Keratinocyte (primary cell): Measurements from ENCODE around the gene CLEC2A. TPM values are rescaled to one million over a fixed set of nuclear protein-coding genes. Genes with fewer than 3 reads are reported as not detected.
A peak's percentile ranks its signal among the peaks of the same experiment; 100 is the strongest.

Source experiments
- DNase-seq: peaks from one replicate; pipeline ENCODE4 v3.0.0-alpha.2; 2011; ENCODE audit warnings: low read depth, missing footprints, low spot score
- FAIRE-seq: peaks from 2 replicates; lab custom pipeline; 2011; peaks lifted over from hg19 to GRCh38; lab: Jason Lieb, UNC
- H2AFZ ChIP-seq: 2 replicates; pipeline ENCODE4 v1.6.0; 2012; ENCODE audit warnings: low read length, control low read depth, inconsistent platforms; ENCODE audit not compliant: control insufficient read depth
- H3K27ac ChIP-seq: 2 replicates; pipeline ENCODE4 v1.5.1; 2011; ENCODE audit warnings: low read length; ENCODE audit not compliant: control insufficient read depth, insufficient read depth
- H3K27me3 ChIP-seq: 3 replicates; pipeline ENCODE4 v1.6.0; 2011; ENCODE audit warnings: low read length; ENCODE audit not compliant: control insufficient read depth, insufficient read depth; ENCODE audit errors: extremely low read depth
- H3K36me3 ChIP-seq, 2 experiments: 2 replicates in 1 of 2; 3 replicates in 1 of 2; pipeline ENCODE4 v1.5.1; 2011; ENCODE audit warnings: low read length in 2 of 2, mild to moderate bottlenecking in 1 of 2; ENCODE audit not compliant: control insufficient read depth in 2 of 2, insufficient read depth in 2 of 2; ENCODE audit errors: extremely low read depth in 1 of 2
- H3K4me1 ChIP-seq: 3 replicates; pipeline ENCODE4 v1.5.1; 2011; ENCODE audit warnings: low read length; ENCODE audit not compliant: control insufficient read depth, insufficient read depth; ENCODE audit errors: extremely low read depth
- H3K4me2 ChIP-seq: 3 replicates; pipeline ENCODE4 v1.6.0; 2011; ENCODE audit warnings: low read depth, low read length; ENCODE audit not compliant: control insufficient read depth, insufficient read depth; ENCODE audit errors: extremely low read depth
- H3K4me3 ChIP-seq, 3 experiments: fragments of 200-600 bp in 1 of 3; sonication (generic) in 1 of 3; 2 replicates in 2 of 3; 3 replicates in 1 of 3; pipeline ENCODE4 v1.5.1; 2011 to 2016; ENCODE audit warnings: low read length in 3 of 3, mild to moderate bottlenecking in 3 of 3, control low read depth in 2 of 3, inconsistent platforms in 1 of 3, low read depth in 1 of 3, mixed read lengths in 1 of 3, mixed run types in 1 of 3, moderate library complexity in 1 of 3; ENCODE audit not compliant: control insufficient read depth in 2 of 3, insufficient read depth in 2 of 3; ENCODE audit errors: extremely low read depth in 1 of 3
- H3K79me2 ChIP-seq: 2 replicates; pipeline ENCODE4 v1.6.0; 2012; ENCODE audit warnings: low read length; ENCODE audit not compliant: control insufficient read depth, insufficient read depth
- H3K9ac ChIP-seq: 3 replicates; pipeline ENCODE4 v1.6.0; 2011; ENCODE audit warnings: low read length; ENCODE audit not compliant: control insufficient read depth, insufficient read depth; ENCODE audit errors: extremely low read depth
- H3K9me1 ChIP-seq: 3 replicates; pipeline ENCODE4 v1.6.0; 2011; ENCODE audit warnings: low read length; ENCODE audit not compliant: control insufficient read depth, insufficient read depth; ENCODE audit errors: extremely low read depth
- H3K9me3 ChIP-seq: 2 replicates; pipeline ENCODE4 v1.5.1; 2012; ENCODE audit warnings: low read depth, low read length; ENCODE audit not compliant: control insufficient read depth
- H4K20me1 ChIP-seq: 3 replicates; pipeline ENCODE4 v1.6.0; 2011; ENCODE audit warnings: low read length; ENCODE audit not compliant: control insufficient read depth, insufficient read depth; ENCODE audit errors: extremely low read depth
- CTCF ChIP-seq, 3 experiments: IDR thresholded peaks in 1 of 3; conservative IDR thresholded peaks in 1 of 3; optimal IDR thresholded peaks in 1 of 3; 2 replicates in 2 of 3; 3 replicates in 1 of 3; pipeline versions ENCODE3 to v1.5.1; 2011; ENCODE audit warnings: low read length in 3 of 3, mild to moderate bottlenecking in 3 of 3, moderate library complexity in 2 of 3, control low read depth in 1 of 3, inconsistent platforms in 1 of 3; ENCODE audit not compliant: insufficient read depth in 2 of 3; ENCODE audit errors: extremely low read depth in 1 of 3
- EZH2 ChIP-seq: IDR thresholded peaks from one replicate; pipeline ENCODE4 v1.6.1; 2012; ENCODE audit warnings: inconsistent platforms, mild to moderate bottlenecking, low read length, moderate library complexity
- dilution Hi-C: fragments of 300-500 bp; cut with MboI; formaldehyde crosslinking; loops from one replicate; pipeline ENCODE4 v1.7.0; 2020; ENCODE audit warnings: low sequenced_read_pairs; ENCODE audit not compliant: extremely low pct_ligation_motif_present
- polyA plus RNA-seq, 5 experiments: library from polyadenylated mRNA; depleted of rRNA in 3 of 5; stranded (reverse) in 3 of 5; stranded (forward) in 1 of 5; unstranded in 1 of 5; fragments of >200 nt; gene quantifications; 1 replicate in 1 of 5; 2 replicates in 3 of 5; 3 replicates in 1 of 5; pipeline versions ENCODE4 v1.2.1 to v1.2.3, GENCODE V29; 2011 to 2012; ENCODE audit warnings: missing spikeins in 2 of 5, low read depth in 1 of 5, low replicate concordance in 1 of 5

CLEC2A gene
- polyA plus RNA-seq, 1 donor (not counting 4 experiments of a cell fraction or from before 2014, with no cell fraction given) = 0.88 TPM

- no peaks in the 10 kb centered on the region for H4K20me1 ChIP-seq
- peak overlapping the region; percentile 87 for H3K27ac ChIP-seq
- no peaks in the 10 kb centered on the region for H3K9me3 ChIP-seq
- peak overlapping the region; percentile 94 for H3K4me2 ChIP-seq
- H3K79me2 ChIP-seq = peaks cover 50% of the 10 kb centered on the region
- no peak for FAIRE-seq
- H3K27me3 ChIP-seq = no peaks in the 10 kb centered on the region
- H3K4me1 ChIP-seq = peaks cover 10% of the 10 kb centered on the region
- peak overlapping the region; percentile 36 to 86 (median 84) for H3K4me3 ChIP-seq
- no peaks in the 10 kb centered on the region for H3K36me3 ChIP-seq
- no peaks in the 10 kb centered on the region for H3K9me1 ChIP-seq
- TF ChIP-seq EZH2 = no peak
- no peak for TF ChIP-seq CTCF (optimal IDR thresholded peaks at IDR 0.05 in 1 of 3, IDR thresholded peaks at IDR 0.05 in 1 of 3, conservative IDR thresholded peaks at IDR 0.05 in 1 of 3; ENCODE audit: extremely low read depth in 1 of 3, insufficient read depth in 2 of 3, low read length in 3 of 3)
- H2AFZ ChIP-seq = peak overlapping the region; percentile 94
- H3K9ac ChIP-seq = peak overlapping the region; percentile 82
- DNase-seq = no peak
- dilution Hi-C loops = no loop called here
Measured at GRCh38 chr12:9866860-9867269, 65.3 kb downstream of the CLEC2A start.

- peaks cover 2% of the 10 kb centered on the region for H3K4me1 ChIP-seq
- H4K20me1 ChIP-seq = no peaks in the 10 kb centered on the region
- DNase-seq (no peak), FAIRE-seq (no peak)
- peak overlapping the region; percentile 87 for H3K27ac ChIP-seq
- no peaks in the 10 kb centered on the region for H3K27me3 ChIP-seq
- no peaks in the 10 kb centered on the region for H3K36me3 ChIP-seq
- no peaks in the 10 kb centered on the region for H3K9me1 ChIP-seq
- peak overlapping the region; percentile 80 for H2AFZ ChIP-seq
- peak overlapping the region; percentile 82 for H3K9ac ChIP-seq
- peak overlapping the region; percentile 94 for H3K4me2 ChIP-seq
- TF ChIP-seq EZH2 = no peak
- TF ChIP-seq CTCF (optimal IDR thresholded peaks at IDR 0.05 in 1 of 3, IDR thresholded peaks at IDR 0.05 in 1 of 3, conservative IDR thresholded peaks at IDR 0.05 in 1 of 3; ENCODE audit: extremely low read depth in 1 of 3, insufficient read depth in 2 of 3, low read length in 3 of 3) = no peak
- no peaks in the 10 kb centered on the region for H3K9me3 ChIP-seq
- peak overlapping the region; percentile 12 to 86 (median 84) for H3K4me3 ChIP-seq
- dilution Hi-C loops = no loop called here
- H3K79me2 ChIP-seq = peaks cover 50% of the 10 kb centered on the region
Measured at GRCh38 chr12:9864913-9865675, 67.1 kb downstream of the CLEC2A start.

Other genes starting within 250 kb of the CLEC2A start
- gene CLECL1, start 199.3 kb downstream of the CLEC2A start, polyA plus RNA-seq = not detected in 3 replicates
- not detected in 3 replicates for gene CD69, start 171.5 kb downstream of the CLEC2A start, polyA plus RNA-seq
- 0.12 TPM in 1 of 3 replicates, not detected in the others for gene KLRF1, start 104.9 kb downstream of the CLEC2A start, polyA plus RNA-seq
- 5.2 to 31.3 TPM (median 20.9 TPM) in 3 replicates for gene CLEC2B, start 63.0 kb downstream of the CLEC2A start, polyA plus RNA-seq
- gene KLRF2, start 50.9 kb downstream of the CLEC2A start, polyA plus RNA-seq = not detected in 3 replicates
- gene CLEC12A, start 39.0 kb upstream of the CLEC2A start, polyA plus RNA-seq = not detected in 3 replicates
- not detected in 3 replicates for gene CLEC1B, start 66.8 kb upstream of the CLEC2A start, polyA plus RNA-seq
- not detected in 3 replicates for gene CLEC12B, start 78.3 kb upstream of the CLEC2A start, polyA plus RNA-seq
- not detected in 3 replicates for gene CLEC9A, start 98.3 kb upstream of the CLEC2A start, polyA plus RNA-seq
- gene CLEC1A, start 166.6 kb upstream of the CLEC2A start, polyA plus RNA-seq = 0.05 TPM in 1 of 3 replicates, not detected in the others
- 0.31 to 0.62 TPM (median 0.62 TPM) in 3 replicates for gene CLEC7A, start 197.8 kb upstream of the CLEC2A start, polyA plus RNA-seq
- 0.03 to 0.18 TPM (median 0.17 TPM) in 3 replicates for gene OLR1, start 239.8 kb upstream of the CLEC2A start, polyA plus RNA-seq
- gene TMEM52B, start 246.7 kb upstream of the CLEC2A start, polyA plus RNA-seq = 0.03 TPM in 1 of 3 replicates, not detected in the others